Measurements from ENCODE around the gene ME3. TPM values are rescaled to one million over a fixed set of nuclear protein-coding genes. Genes with fewer than 3 reads are reported as not detected.

ME3 gene
- polyA plus RNA-seq, 1 experiment: 15.8 TPM

- TF ChIP-seq CTCF (IDR thresholded peaks at IDR 0.05; ENCODE audit: insufficient read depth, low read depth, low read length): no peak
- no peak for DNase-seq (ENCODE audit: low read depth)
- POLR2A ChIA-PET: interaction anchor here (0.6 kb wide), 2 partner anchors 12 to 23 kb away, joined by 4 to 9 read pairs; no protein-coding TSS in a partner anchor
- Histone ChIP-seq H3K36me3 (ENCODE audit: control insufficient read depth, insufficient read depth, low read length) (no peaks in the 10 kb centered on the region), H3K4me3 (ENCODE audit: low read depth, low read length) (no peak overlapping the region), H3K27me3 (ENCODE audit: control insufficient read depth, insufficient read depth, low read length) (no peaks in the 10 kb centered on the region)
- CTCF ChIA-PET: interaction anchor here (1.2 kb wide), 2 partner anchors 9 to 20 kb away, joined by 3 read pairs; no protein-coding TSS in a partner anchor
These were observed 179.9 kb downstream of the ME3 start for GRCh38 chr11:86492370-86493010.

- TF ChIP-seq CTCF (IDR thresholded peaks at IDR 0.05; ENCODE audit: insufficient read depth, low read depth, low read length): no peak
- no peak for DNase-seq (ENCODE audit: low read depth)
- CTCF ChIA-PET: interaction anchor here (1.0 to 1.2 kb wide), 2 partner anchors 22 to 34 kb away, joined by 3 to 5 read pairs; no protein-coding TSS in a partner anchor
- no peak overlapping the region for H3K4me3 ChIP-seq (ENCODE audit: low read depth, low read length)
- POLR2A ChIA-PET: no interaction called here
- no peaks in the 10 kb centered on the region for H3K36me3 ChIP-seq (ENCODE audit: control insufficient read depth, insufficient read depth, low read length)
- no peaks in the 10 kb centered on the region for H3K27me3 ChIP-seq (ENCODE audit: control insufficient read depth, insufficient read depth, low read length)
These were observed 181.4 kb downstream of the ME3 start for GRCh38 chr11:86491027-86491426.

- Histone ChIP-seq H3K4me3 (ENCODE audit: low read depth, low read length) (no peak overlapping the region), H3K27me3 (ENCODE audit: control insufficient read depth, insufficient read depth, low read length) (no peaks in the 10 kb centered on the region), H3K36me3 (ENCODE audit: control insufficient read depth, insufficient read depth, low read length) (no peaks in the 10 kb centered on the region)
- TF ChIP-seq CTCF (IDR thresholded peaks at IDR 0.05; ENCODE audit: insufficient read depth, low read depth, low read length): no peak
- ChIA-PET CTCF (no interaction called here), POLR2A (no interaction called here)
- DNase-seq (ENCODE audit: low read depth): no peak
These were observed 181.8 kb downstream of the ME3 start for GRCh38 chr11:86490582-86490981.

GRCh38 chr11:86489442-86489841 lies 183.0 kb downstream of the ME3 start:
- no peak for TF ChIP-seq CTCF (IDR thresholded peaks at IDR 0.05; ENCODE audit: insufficient read depth, low read depth, low read length)
- Histone ChIP-seq H3K36me3 (ENCODE audit: control insufficient read depth, insufficient read depth, low read length) (no peaks in the 10 kb centered on the region), H3K27me3 (ENCODE audit: control insufficient read depth, insufficient read depth, low read length) (no peaks in the 10 kb centered on the region), H3K4me3 (ENCODE audit: low read depth, low read length) (no peak overlapping the region)
- ChIA-PET CTCF (no interaction called here), POLR2A (no interaction called here)
- DNase-seq (ENCODE audit: low read depth): no peak

- TF ChIP-seq CTCF (IDR thresholded peaks at IDR 0.05; ENCODE audit: insufficient read depth, low read depth, low read length): no peak
- POLR2A ChIA-PET: no interaction called here
- no peaks in the 10 kb centered on the region for H3K27me3 ChIP-seq (ENCODE audit: control insufficient read depth, insufficient read depth, low read length)
- CTCF ChIA-PET: no interaction called here
- no peak overlapping the region for H3K4me3 ChIP-seq (ENCODE audit: low read depth, low read length)
- no peak for DNase-seq (ENCODE audit: low read depth)
- no peaks in the 10 kb centered on the region for H3K36me3 ChIP-seq (ENCODE audit: control insufficient read depth, insufficient read depth, low read length)
These were observed 183.9 kb downstream of the ME3 start for GRCh38 chr11:86488553-86488952.
